ENCODE data around the gene MYO15B.

DNA sequence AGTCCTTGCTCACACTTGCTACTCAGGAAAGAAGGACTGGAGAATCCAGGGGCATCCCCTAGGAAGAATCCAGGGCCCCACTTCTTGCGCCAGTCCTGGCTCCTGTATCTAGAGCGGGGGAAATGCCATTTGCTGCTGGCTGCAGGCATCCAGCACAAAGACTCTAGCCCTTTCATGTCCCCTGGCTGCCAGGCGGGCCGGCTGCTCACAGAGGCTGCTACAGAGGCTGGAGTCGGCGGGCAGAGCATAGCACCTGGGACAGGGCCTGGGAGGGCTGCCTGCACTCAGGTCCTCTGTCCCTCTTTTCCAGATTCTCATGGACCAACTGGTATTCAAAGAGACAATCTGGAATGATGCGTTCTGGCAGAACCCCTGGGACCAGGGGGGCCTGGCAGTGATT lies 59.5 kb downstream of the MYO15B start:
- TF ChIP-seq EZH2 (IDR thresholded peaks at IDR 0.05; ENCODE audit: insufficient read depth, poor library complexity, severe bottlenecking) (no peak), EZH2phosphoT487 (IDR thresholded peaks at IDR 0.05; ENCODE audit: insufficient read depth, low read depth) (no peak)
